Measurements from ENCODE around the gene CNOT3. TPM values are rescaled to one million over a fixed set of nuclear protein-coding genes. Genes with fewer than 3 reads are reported as not detected.

Gene CNOT3
- total RNA-seq, 1 experiment from 2014 or later, result 91.2 TPM

DNA sequence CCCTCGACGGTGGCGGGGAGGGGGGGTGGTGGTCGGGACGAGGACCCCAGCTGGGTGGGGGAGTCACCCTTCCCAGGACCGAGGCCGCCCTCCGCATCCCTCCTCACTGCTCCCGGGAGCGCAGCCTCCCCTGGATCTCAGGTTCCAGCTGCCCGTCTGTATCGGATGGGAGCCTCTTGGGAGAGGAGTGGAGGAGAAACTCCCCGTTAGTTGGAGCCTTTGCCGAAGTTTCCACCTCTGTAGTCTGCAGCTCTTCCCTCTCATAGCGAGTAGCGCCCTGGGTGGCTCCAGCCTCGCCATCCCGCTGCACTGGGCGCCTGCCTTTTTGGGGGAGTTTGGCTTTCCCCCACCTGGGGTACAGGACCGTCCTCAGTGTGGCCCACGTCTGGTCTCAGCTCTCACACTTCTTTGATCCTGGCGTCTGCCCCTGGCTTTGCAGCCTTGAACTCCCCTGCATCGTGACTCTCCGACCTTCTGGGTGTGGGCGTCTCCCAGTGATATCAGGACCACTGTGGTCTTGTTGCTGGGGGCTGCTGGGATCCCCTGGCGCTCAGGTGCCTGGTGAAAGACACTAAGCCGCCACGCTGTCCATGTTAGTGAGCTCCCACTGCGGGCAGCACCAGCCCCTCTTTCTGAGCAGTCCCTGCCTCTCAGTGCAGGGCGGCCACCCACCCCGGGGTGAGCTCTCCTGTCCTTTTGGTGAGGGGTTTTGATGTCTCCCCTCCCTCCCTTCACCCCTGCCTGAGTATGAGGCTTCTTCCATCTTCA is 1.1 kb downstream of the CNOT3 start:
- peaks cover 37 to 39% of the 10 kb centered on the region in 2 experiments for H3K4me1 Mint-ChIP-seq
- no peak overlapping the region for H3K23ac ChIP-seq (ENCODE audit: insufficient read length, low read depth, low read length)
- peak overlapping the region; percentile 57 to 95 (median 91); a peak in 6 of 7 replicates for H3K27ac Mint-ChIP-seq
- peaks cover under 1% of the 10 kb centered on the region for H4K20me1 ChIP-seq (ENCODE audit: control insufficient read depth, insufficient read depth, insufficient read length)
- no peaks in the 10 kb centered on the region for H3K27me3 ChIP-seq (ENCODE audit: insufficient read depth, low read length)
- H3K36me3 Mint-ChIP-seq (ENCODE audit: insufficient read depth in 1 of 3, low read depth in 3 of 3), result peaks cover 36 to 52% (median 39%) of the 10 kb centered on the region in 3 experiments
- peaks cover 13% of the 10 kb centered on the region for H3K23me2 ChIP-seq (ENCODE audit: insufficient read length, low read depth, low read length, poor library complexity, severe bottlenecking)
- peaks cover 6% of the 10 kb centered on the region in 2 experiments for H3K9me3 Mint-ChIP-seq
- peak overlapping the region; percentile 28 for H3K4me2 ChIP-seq (ENCODE audit: insufficient read depth, insufficient read length, low read length)
- DNase-seq, result no peak
- no peak overlapping the region for H3K27ac ChIP-seq (ENCODE audit: insufficient read length, low read depth, low read length)
- H2BK120ac ChIP-seq (ENCODE audit: low read depth, low read length, poor library complexity, severe bottlenecking), result no peak overlapping the region
- no CpG with 5 or more reads among the region's 31 CpGs for WGBS (ENCODE audit: extremely low coverage, insufficient read length, low lambda C conversion rate)
- H4K91ac ChIP-seq (ENCODE audit: insufficient read length, low read depth, low read length), result no peak overlapping the region
- peak overlapping the region; percentile 80 to 93 for H3K4me3 Mint-ChIP-seq
- no peak overlapping the region for H4K8ac ChIP-seq (replicated peaks; ENCODE audit: insufficient read length, low read depth, low read length)
- no peak overlapping the region for H3K9ac ChIP-seq (ENCODE audit: extremely low read depth, insufficient read length, low read length)
- peaks cover 24% of the 10 kb centered on the region; the same call in 1 of the 2 replicates for H3K79me2 ChIP-seq (ENCODE audit: insufficient read depth, low read length)
- no peak overlapping the region for H2BK12ac ChIP-seq (ENCODE audit: insufficient read length, low read depth, low read length)
- no peak overlapping the region for H3T11ph ChIP-seq (ENCODE audit: low read length)
- H3K18ac ChIP-seq (ENCODE audit: insufficient read length, low read depth, low read length), result no peak overlapping the region
- TF ChIP-seq CTCF (conservative IDR thresholded peaks at IDR 0.05), result no peak
- peaks cover 14% of the 10 kb centered on the region for H3K79me1 ChIP-seq (ENCODE audit: insufficient read depth, low read depth, low read length, poor library complexity, severe bottlenecking)
- no peak overlapping the region for H2BK15ac ChIP-seq (ENCODE audit: low read depth, low read length)
- H4K5ac ChIP-seq (ENCODE audit: insufficient read length, low read depth, low read length), result no peak overlapping the region
- H3K9me3 ChIP-seq (ENCODE audit: control insufficient read depth, low read depth, low read length), result peaks cover under 1% of the 10 kb centered on the region
- H3K4me1 ChIP-seq (ENCODE audit: insufficient read depth, low read length), result no peaks in the 10 kb centered on the region
- H2AK5ac ChIP-seq (ENCODE audit: insufficient read length, low read length), result no peak overlapping the region
- no peak overlapping the region for H2BK5ac ChIP-seq (ENCODE audit: insufficient read length, low read length)
- H3K56ac ChIP-seq (ENCODE audit: insufficient read length, low read depth, low read length), result no peak overlapping the region
- no peak overlapping the region for H3K4ac ChIP-seq (ENCODE audit: low read depth, low read length)
- no peak overlapping the region; the same call in 1 of the 2 replicates for H3K14ac ChIP-seq (ENCODE audit: insufficient read depth, low read length)
- no peak overlapping the region for H2BK20ac ChIP-seq (ENCODE audit: low read depth, low read length, poor library complexity, severe bottlenecking)
- H2AFZ ChIP-seq (ENCODE audit: low read length), result no peak overlapping the region
- no peaks in the 10 kb centered on the region; the same call in 1 of the 2 replicates for H3K27me3 Mint-ChIP-seq (ENCODE audit: low read depth)

Measured in H9 (cell line).